Vagina (tissue), 2 donors: ENCODE data around the gene METTL26.
"Not testable (repeated sequence)": the region's sequence is repeated elsewhere in the genome, so short reads cannot be mapped to it uniquely, and the experiment has no call there.

Experiments used
- CTCF ChIP-seq, 3 experiments: fragments of 450-650 bp in 2 of 3; fragments of 200-600 bp in 1 of 3; sonication (generic) in 1 of 3; IDR thresholded peaks; one replicate each; pipeline ENCODE4 v1.5.1; 2017 to 2019; ENCODE audit warnings: antibody characterized with exemption in 3 of 3, mild to moderate bottlenecking in 2 of 3, moderate library complexity in 2 of 3
- POLR2AphosphoS5 ChIP-seq, 2 donors: sonication (generic); formaldehyde crosslinking; IDR thresholded peaks; one replicate each; pipeline ENCODE4 v1.9.0; 2017; ENCODE audit warnings: antibody characterized with exemption in 2 of 2, mild to moderate bottlenecking in 2 of 2, low read depth in 1 of 2; ENCODE audit not compliant: insufficient read depth in 1 of 2

DNA sequence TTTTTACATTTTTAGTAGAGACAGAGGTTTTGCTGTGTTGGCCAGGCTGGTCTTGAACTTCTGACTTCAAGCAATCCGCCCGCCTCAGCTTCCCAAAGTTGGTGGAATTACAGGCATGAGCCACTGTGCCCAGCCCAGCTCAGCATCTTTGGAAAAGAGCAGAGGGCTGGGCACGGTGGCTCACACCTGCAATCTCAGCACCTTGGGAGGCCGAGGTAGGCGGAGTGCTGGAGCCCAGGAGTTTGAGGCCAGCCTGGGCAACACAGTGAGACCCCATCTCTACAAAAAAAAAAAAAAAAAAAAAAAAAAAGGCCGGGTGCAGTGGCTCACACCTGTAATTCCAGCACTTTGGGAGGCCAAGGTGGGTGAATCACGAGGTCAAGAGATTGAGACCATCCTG, 38.5 kb downstream of the METTL26 start:
- not testable (repeated sequence) for TF ChIP-seq CTCF (IDR thresholded peaks at IDR 0.05); POLR2AphosphoS5 (IDR thresholded peaks at IDR 0.05; ENCODE audit: insufficient read depth in 1 of 2, low read depth in 1 of 2)
